SIG-M5 treated with dmso at 0.1 percent for 504 hours (cell line): ENCODE results near the gene IFNAR2.

Source experiments
- DNase-seq: peaks from one replicate; lab custom pipeline; 2025; ENCODE audit not compliant: unreplicated experiment; lab: John Stamatoyannopoulos, UW

IFNAR2 gene

DNA sequence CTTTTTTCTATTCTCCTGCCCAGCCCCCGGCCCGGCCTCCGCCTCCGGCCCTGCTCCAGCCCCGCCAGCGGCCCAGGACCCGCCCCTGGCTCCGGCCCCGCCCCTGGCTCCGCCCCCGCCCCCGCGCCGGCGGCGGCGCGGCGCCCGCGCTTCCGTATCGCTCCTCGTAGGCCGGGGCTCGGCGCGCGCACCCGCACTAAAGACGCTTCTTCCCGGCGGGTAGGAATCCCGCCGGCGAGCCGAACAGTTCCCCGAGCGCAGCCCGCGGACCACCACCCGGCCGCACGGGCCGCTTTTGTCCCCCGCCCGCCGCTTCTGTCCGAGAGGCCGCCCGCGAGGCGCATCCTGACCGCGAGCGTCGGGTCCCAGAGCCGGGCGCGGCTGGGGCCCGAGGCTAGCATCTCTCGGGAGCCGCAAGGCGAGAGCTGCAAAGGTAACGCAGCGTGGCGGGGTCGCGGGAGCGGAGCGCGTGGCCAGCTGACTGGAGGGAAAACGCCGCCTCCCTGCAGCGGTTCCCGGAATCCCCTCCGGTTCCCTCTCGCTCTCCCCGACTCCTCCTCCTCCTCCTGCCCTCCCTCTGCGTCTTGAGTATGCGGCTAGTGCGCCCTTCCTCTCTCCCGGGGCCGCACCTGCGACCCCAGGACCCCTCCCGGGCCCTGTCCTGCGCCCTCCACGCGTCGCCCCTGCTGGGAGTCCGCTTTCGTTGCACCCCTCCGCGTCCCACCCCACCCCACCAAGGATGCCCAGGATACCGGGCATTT is at the start of gene IFNAR2:
Gene IFNAR2 (plus strand): TSS at position 155 of the 761 bp plus-strand sequence. CDS start 11,985 bp downstream, outside the sequence.
- DNase-seq, result peak; percentile 55

DNA sequence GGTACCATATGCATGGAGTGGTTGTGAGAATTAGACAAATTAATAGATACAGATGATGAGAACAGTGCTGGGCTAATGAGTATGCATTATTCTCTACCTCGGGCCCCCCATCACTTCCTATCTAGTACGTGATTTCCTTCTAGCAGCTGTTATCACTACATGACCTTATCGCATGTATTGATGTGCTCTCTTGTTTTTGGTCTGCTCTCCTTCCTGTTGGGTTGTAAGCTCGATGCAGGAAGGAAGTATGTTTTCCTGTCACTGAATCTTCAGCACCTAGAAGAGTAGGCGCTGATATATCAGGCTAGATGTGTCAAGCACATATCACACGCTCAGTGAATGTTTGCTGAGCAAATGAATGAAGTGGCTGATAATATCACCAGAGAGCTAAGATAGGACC is 43.9 kb upstream of the IFNAR2 start:
- DNase-seq, result no peak

DNA sequence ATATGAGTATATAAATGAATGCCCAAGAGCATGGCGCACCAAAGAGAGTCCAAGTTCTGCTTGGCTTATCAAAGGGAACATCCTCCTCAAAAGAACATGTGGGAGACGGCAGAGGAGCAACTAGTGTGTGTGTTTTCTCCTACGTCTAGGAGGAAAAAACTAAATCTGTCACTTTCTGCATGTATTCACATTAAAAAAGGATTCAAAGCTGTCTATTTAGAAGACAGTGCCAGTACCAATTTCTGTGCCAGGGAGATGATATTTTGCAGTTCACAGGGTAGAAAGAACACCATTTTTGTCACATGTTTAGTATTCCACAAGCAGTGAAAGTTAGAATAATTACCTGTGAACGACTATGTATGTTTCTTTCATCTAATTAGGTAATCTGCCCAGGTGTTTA is 42.5 kb upstream of the IFNAR2 start:
- DNase-seq, result no peak

- DNase-seq, result no peak
Observed at GRCh38 chr21:33189237-33189636, 40.5 kb upstream of the IFNAR2 start.

GRCh38 chr21:33189824-33190223 is 39.9 kb upstream of the IFNAR2 start:
- no peak for DNase-seq

DNA sequence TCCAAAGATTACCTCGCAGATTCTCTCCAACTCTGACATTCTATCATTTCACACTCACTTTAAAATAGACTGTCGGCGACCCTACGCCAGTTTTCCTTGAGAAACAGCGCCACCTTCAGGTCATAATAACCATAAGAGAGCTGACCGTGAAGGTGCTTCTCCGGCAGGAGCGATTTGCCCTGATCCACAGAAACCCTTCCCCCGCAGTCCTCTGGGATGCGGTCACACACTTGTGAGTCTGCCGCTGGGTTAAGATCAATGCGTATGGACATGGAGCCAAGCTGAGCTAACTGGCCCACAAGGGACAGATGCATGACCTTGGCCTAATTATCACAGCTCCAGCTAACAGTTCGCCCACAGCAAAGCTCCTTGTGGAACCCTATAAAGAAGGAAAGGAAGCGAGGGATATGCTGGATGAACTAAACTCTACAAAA is 32.8 kb upstream of the IFNAR2 start:
- peak; percentile 46 for DNase-seq

- no peak for DNase-seq
Observed at GRCh38 chr21:33197496-33197895, 32.2 kb upstream of the IFNAR2 start.

GRCh38 chr21:33198346-33199099 is 31.2 kb upstream of the IFNAR2 start:
- peak; percentile 98 for DNase-seq

GRCh38 chr21:33199100-33199464 is 30.7 kb upstream of the IFNAR2 start:
- no peak for DNase-seq

DNA sequence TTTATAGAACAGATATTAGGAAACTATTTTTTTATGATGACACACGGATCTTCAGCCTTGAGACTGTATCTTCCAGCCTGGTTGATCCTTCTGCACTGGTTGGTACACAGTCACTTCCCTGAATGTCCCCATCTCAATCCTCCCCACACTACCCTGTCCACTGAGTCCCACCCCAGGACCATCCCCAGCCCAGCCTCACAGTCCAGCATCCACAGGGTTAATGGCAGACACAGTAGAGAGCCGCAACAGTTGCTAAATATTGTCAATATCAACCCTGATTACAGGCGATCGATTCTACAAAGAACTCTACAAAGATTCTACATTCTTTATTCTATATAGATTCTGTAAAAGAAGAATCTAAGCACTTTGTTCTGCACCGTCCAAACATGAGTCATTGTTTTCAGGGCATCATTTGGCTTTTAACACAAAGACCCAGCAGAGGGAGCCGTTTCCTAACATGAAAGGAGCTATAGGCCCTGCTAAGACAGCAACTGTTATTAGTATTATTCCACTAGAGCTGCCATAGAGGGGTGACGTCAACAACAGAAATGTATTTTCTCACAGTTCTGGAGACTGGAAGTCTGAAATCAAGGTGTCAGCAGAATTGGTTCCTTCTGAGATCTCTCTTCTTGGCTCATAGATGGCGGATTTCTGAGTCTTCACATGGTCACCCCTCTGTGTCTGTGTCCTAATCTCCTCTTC is 30.1 kb upstream of the IFNAR2 start:
- DNase-seq, result peak; percentile 96

DNA sequence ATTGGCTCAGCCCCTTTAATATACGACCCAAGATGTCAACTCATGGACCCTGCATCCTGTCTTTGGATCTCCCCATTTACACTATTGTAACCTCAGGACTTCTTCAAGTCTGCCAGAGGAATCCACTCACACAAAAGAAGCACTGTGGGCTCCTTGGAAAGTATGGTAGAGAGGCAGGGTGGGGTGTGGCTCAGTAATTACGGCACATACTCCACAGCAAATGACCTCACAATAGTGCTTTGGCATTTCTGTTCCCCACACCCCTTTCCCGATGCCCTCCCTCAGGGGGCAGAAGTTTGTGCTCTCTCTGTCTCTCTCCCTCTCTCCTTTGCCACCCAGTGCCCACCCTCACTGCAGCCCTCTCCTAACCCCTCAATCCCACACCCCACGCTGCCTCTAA is 27.8 kb upstream of the IFNAR2 start:
- DNase-seq, result no peak

- no peak for DNase-seq
Observed at GRCh38 chr21:33202464-33203363, 27.0 kb upstream of the IFNAR2 start.

GRCh38 chr21:33203371-33203724 is 26.4 kb upstream of the IFNAR2 start:
- DNase-seq, result no peak

- peak; percentile 88 for DNase-seq
Observed at GRCh38 chr21:33205476-33205875, 24.3 kb upstream of the IFNAR2 start.

DNA sequence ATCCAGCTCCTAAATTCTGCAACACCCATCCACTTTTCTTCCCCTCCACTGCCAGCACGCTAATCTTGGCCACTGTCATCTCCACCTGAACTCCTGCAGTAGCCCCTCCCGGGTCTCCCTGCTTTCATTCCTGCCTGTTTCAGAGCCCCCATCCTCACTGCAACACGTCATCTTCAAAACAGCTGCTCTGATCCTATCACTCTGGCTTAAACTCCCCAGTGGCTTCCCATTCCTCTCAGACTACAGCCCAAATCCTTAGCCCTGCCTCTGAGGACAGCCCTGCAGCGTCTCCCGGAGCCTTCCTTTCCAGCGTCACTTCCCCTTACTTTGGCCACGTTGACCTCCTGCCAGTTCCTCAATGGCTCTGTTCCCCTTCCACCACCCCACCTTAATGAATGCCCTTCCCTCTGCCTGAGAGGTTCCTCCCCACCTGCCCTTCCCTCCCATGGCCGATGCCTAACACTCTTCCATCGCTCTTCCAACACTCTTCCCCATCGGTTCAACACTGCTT is 22.9 kb upstream of the IFNAR2 start:
- DNase-seq, result no peak

DNA sequence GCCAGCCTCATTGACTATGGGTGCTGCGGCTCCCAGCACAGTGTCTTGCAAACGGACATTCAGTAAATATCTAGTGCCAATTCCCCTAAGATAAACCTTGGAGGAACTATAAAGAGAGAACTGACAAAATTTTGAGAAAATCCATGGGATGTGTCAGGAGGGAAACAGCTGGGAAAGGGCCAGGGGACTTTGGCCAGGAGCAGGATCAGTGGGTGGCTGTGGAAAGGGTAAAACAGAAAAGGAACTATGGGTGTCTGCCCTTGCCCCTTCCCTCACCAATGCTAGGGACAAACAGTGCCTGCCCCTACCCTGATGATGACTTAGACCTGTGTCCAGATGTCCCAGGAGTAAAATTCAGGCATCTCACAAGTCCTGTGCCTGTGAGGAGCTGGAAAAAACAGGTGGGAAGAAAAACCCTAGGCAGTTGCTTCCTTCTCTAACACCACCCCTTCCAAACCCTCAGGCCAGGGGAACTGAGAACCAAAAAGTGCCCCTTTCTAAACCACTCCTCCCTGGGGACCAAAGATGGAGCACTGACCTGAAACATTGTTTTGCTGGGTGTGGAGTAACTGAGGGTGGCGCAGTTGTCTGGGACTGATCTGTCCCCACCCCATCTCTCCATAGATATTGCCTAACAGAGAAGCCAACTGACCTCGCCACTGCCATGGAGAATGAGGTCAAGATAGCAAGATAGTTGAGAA is 22.1 kb upstream of the IFNAR2 start:
- no peak for DNase-seq

- DNase-seq, result no peak
Observed at GRCh38 chr21:33208534-33208933, 21.2 kb upstream of the IFNAR2 start.

DNA sequence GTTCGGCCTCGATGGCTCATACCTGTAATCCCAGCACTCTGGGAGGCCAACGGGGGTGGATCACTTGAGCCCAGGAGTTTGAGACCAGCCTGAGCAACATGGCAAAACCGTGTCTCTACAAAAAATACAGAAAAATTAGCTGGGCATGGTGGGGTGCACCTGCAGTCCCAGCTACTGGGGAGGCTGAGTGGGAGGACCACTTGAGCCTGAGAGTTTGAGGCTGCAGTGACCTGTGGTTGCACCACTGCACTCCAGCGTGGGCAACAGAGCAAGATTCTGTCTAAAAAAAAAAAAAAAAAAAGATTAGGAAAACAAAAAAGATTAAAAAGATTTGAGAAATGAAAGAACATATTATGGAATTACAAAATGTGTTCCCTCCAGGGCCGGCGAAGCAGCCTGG is 18.4 kb upstream of the IFNAR2 start:
- DNase-seq, result no peak

- DNase-seq, result no peak
Observed at GRCh38 chr21:33211732-33212131, 18.0 kb upstream of the IFNAR2 start.
